ENCODE data around the gene GCFC2.
"Not testable (repeated sequence)": the region's sequence is repeated elsewhere in the genome, so short reads cannot be mapped to it uniquely, and the experiment has no call there.

GCFC2 gene

GRCh38 chr2:75720525-75720924, 9.8 kb upstream of the GCFC2 start:
- Histone ChIP-seq H3K27ac (replicated peaks) (no peak overlapping the region), H3K27me3 (ENCODE audit: insufficient read depth, poor library complexity, severe bottlenecking) (no peaks in the 10 kb centered on the region), H3K4me3 (replicated peaks; ENCODE audit: insufficient read depth, low read length) (no peak overlapping the region)
- no peak for DNase-seq (ENCODE audit: low read depth in 1 of 2, low spot score in 1 of 2)
- TF ChIP-seq POLR2AphosphoS5 (IDR thresholded peaks at IDR 0.05; ENCODE audit: low read depth) (no peak), REST (IDR thresholded peaks at IDR 0.05; ENCODE audit: insufficient replicate concordance, low read depth) (no peak), SPI1 (IDR thresholded peaks at IDR 0.05; ENCODE audit: borderline replicate concordance, low read depth) (no peak), GABPA (IDR thresholded peaks at IDR 0.05; ENCODE audit: low read depth) (no peak)
- TF ChIP-seq, protein P1, sequence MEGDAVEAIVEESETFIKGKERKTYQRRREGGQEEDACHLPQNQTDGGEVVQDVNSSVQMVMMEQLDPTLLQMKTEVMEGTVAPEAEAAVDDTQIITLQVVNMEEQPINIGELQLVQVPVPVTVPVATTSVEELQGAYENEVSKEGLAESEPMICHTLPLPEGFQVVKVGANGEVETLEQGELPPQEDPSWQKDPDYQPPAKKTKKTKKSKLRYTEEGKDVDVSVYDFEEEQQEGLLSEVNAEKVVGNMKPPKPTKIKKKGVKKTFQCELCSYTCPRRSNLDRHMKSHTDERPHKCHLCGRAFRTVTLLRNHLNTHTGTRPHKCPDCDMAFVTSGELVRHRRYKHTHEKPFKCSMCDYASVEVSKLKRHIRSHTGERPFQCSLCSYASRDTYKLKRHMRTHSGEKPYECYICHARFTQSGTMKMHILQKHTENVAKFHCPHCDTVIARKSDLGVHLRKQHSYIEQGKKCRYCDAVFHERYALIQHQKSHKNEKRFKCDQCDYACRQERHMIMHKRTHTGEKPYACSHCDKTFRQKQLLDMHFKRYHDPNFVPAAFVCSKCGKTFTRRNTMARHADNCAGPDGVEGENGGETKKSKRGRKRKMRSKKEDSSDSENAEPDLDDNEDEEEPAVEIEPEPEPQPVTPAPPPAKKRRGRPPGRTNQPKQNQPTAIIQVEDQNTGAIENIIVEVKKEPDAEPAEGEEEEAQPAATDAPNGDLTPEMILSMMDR (IDR thresholded peaks at IDR 0.05; ENCODE audit: insufficient read depth, low read length): no peak

- Histone ChIP-seq H3K27ac (replicated peaks) (no peak overlapping the region), H3K27me3 (ENCODE audit: insufficient read depth, poor library complexity, severe bottlenecking) (no peaks in the 10 kb centered on the region), H3K4me3 (replicated peaks; ENCODE audit: insufficient read depth, low read length) (no peak overlapping the region)
- DNase-seq (ENCODE audit: low read depth in 1 of 2, low spot score in 1 of 2): no peak
- TF ChIP-seq SPI1 (IDR thresholded peaks at IDR 0.05; ENCODE audit: borderline replicate concordance, low read depth) (no peak), GABPA (IDR thresholded peaks at IDR 0.05; ENCODE audit: low read depth) (no peak), REST (IDR thresholded peaks at IDR 0.05; ENCODE audit: insufficient replicate concordance, low read depth) (no peak), POLR2AphosphoS5 (IDR thresholded peaks at IDR 0.05; ENCODE audit: low read depth) (no peak)
- TF ChIP-seq, protein P1 (IDR thresholded peaks at IDR 0.05; ENCODE audit: insufficient read depth, low read length): no peak
Observed at GRCh38 chr2:75719616-75720015, 8.9 kb upstream of the GCFC2 start.

GRCh38 chr2:75716406-75716805, 5.7 kb upstream of the GCFC2 start:
- Histone ChIP-seq H3K27me3 (ENCODE audit: insufficient read depth, poor library complexity, severe bottlenecking) (no peaks in the 10 kb centered on the region), H3K4me3 (replicated peaks; ENCODE audit: insufficient read depth, low read length) (no peak overlapping the region), H3K27ac (replicated peaks) (no peak overlapping the region)
- no peak for DNase-seq (ENCODE audit: low read depth in 1 of 2, low spot score in 1 of 2)
- TF ChIP-seq REST (IDR thresholded peaks at IDR 0.05; ENCODE audit: insufficient replicate concordance, low read depth): no peak
- no peak for TF ChIP-seq SPI1 (IDR thresholded peaks at IDR 0.05; ENCODE audit: borderline replicate concordance, low read depth)
- no peak for TF ChIP-seq GABPA (IDR thresholded peaks at IDR 0.05; ENCODE audit: low read depth)

GRCh38 chr2:75711590-75711989, 875 bp upstream of the GCFC2 start:
- DNase-seq (ENCODE audit: low read depth in 1 of 2, low spot score in 1 of 2); H3K4me3 ChIP-seq (replicated peaks; ENCODE audit: insufficient read depth, low read length); H3K27me3 ChIP-seq (ENCODE audit: insufficient read depth, poor library complexity, severe bottlenecking); H3K27ac ChIP-seq (replicated peaks): not testable (repeated sequence)
